Right lobe of liver (tissue), 6 donors: ENCODE measurements around the gene FOLR3. TPM values are rescaled to one million over a fixed set of nuclear protein-coding genes. Genes with fewer than 3 reads are reported as not detected.
A peak's percentile ranks its signal among the peaks of the same experiment; 100 is the strongest.

Experiments
- ATAC-seq, 4 donors: fragments of 200-7000 bp; cut with Tn5 transposase; one replicate each; pipeline ENCODE4 v1.9.1; 2020; ENCODE audit warnings: mild to moderate bottlenecking in 4 of 4, moderate library complexity in 4 of 4
- DNase-seq, 3 donors: peaks; one replicate each; pipeline ENCODE4 v3.0.0-alpha.2; 2020
- H3K27ac ChIP-seq, 3 donors: fragments of 200-600 bp; one replicate each; pipeline ENCODE4 v1.8.0; 2022
- H3K27me3 ChIP-seq, 2 donors: fragments of 200-600 bp; one replicate each; pipeline ENCODE4 v1.8.0; 2022
- H3K36me3 ChIP-seq, 4 donors: fragments of 200-600 bp; sonication (generic) in 1 of 4; one replicate each; pipeline versions ENCODE4 v1.5.1 to v1.8.0; 2017 to 2022; ENCODE audit warnings: control low read depth in 1 of 4
- H3K4me1 ChIP-seq, 4 donors: fragments of 200-600 bp; sonication (generic) in 1 of 4; one replicate each; pipeline versions ENCODE4 v1.5.1 to v1.8.0; 2017 to 2022; ENCODE audit warnings: control low read depth in 1 of 4
- H3K4me3 ChIP-seq, 3 donors: fragments of 200-600 bp; one replicate each; pipeline ENCODE4 v1.8.0; 2022
- H3K9me3 ChIP-seq, 4 donors: fragments of 200-600 bp; sonication (generic) in 1 of 4; one replicate each; pipeline versions ENCODE4 v1.5.1 to v1.8.0; 2017 to 2022; ENCODE audit warnings: control low read depth in 1 of 4
- CTCF ChIP-seq, 4 donors: fragments of 200-600 bp in 3 of 4; fragments of 450-650 bp in 1 of 4; IDR thresholded peaks; one replicate each; pipeline versions ENCODE4 v1.5.1 to v1.8.0; 2016 to 2022; ENCODE audit warnings: antibody characterized with exemption in 4 of 4, mild to moderate bottlenecking in 2 of 4
- POLR2A ChIP-seq: fragments of 450-650 bp; IDR thresholded peaks from one replicate; pipeline ENCODE4 v1.6.1; 2017; ENCODE audit warnings: antibody characterized with exemption, mild to moderate bottlenecking
- WGBS: methylation state at CpG from one replicate; pipeline ENCODE4 v1.1.6; 2018; ENCODE audit warnings: low coverage, low lambda C conversion rate; ENCODE audit not compliant: insufficient coverage; ENCODE audit errors: missing lambda C conversion rate; 5-methylcytosine and 5-hydroxymethylcytosine counted together
- intact Hi-C, 2 donors: fragments of 100-400 bp; cut with DNase I; formaldehyde crosslinking; loops; one replicate each; pipeline versions ENCODE4 v1.11.2 to v1.14.1; 2022
- total RNA-seq, 6 experiments: library from RNA; depleted of rRNA in 2 of 6; stranded (reverse); fragments of >200 nt in 2 of 6; fragmentation: NEBNext Ultra II Directional in 3 of 6; extraction: Animal tissue kit (Norgen Biotek cat#: 25700) in 3 of 6; gene quantifications; one replicate each; pipeline versions ENCODE4 v1.1.0 to v1.2.4, GENCODE V29; 2016 to 2023
- donor health status: DM: no; HTN: yes; CAD: no.
- donor health status: DM: no; HTN: no; CAD: no.
- donor health status: DM: no; HTN: no; CAD: no.
- donor health status: DM: no; HTN: yes; CAD: no.
- donor health status: DM: no; HTN: yes; CAD: no.

FOLR3 gene
- total RNA-seq, 6 experiments from 2014 or later, result 0.27 to 0.98 (median 0.75) TPM; not detected in 3

- intact Hi-C loops, result no loop called here
- TF ChIP-seq CTCF (IDR thresholded peaks at IDR 0.05), result no peak
- no peak for TF ChIP-seq POLR2A
- ATAC-seq (no peak), DNase-seq (no peak)
- no peak overlapping the region for H3K4me3 ChIP-seq
- H3K27me3 ChIP-seq, result no peaks in the 10 kb centered on the region
- no peak overlapping the region for H3K27ac ChIP-seq
- H3K36me3 ChIP-seq, result peaks cover 0 to 28% (median 13%) of the 10 kb centered on the region in 4 donors
- peaks cover 0 to 22% (median 14%) of the 10 kb centered on the region in 4 donors for H3K4me1 ChIP-seq
- no peaks in the 10 kb centered on the region for H3K9me3 ChIP-seq
- whole genome bisulfite sequencing, result 63% methylated on average over 1 of the region's 1 CpG
Measured at GRCh38 chr11:72100462-72100861, 35.1 kb upstream of the FOLR3 start.

- H3K4me1 ChIP-seq, result peaks cover 0 to 22% (median 14%) of the 10 kb centered on the region in 4 donors
- intact Hi-C loops, result no loop called here
- 23% methylated on average over 4 of the region's 4 CpGs for WGBS
- no peaks in the 10 kb centered on the region for H3K27me3 ChIP-seq
- ATAC-seq, result no peak
- no peaks in the 10 kb centered on the region for H3K9me3 ChIP-seq
- H3K27ac ChIP-seq, result peak overlapping the region; percentile 89 to 97 (median 96)
- DNase-seq, result no peak
- H3K4me3 ChIP-seq, result peak overlapping the region; percentile 83 to 99 (median 99)
- TF ChIP-seq CTCF (IDR thresholded peaks at IDR 0.05), result no peak
- H3K36me3 ChIP-seq, result peaks cover 0 to 23% (median 10%) of the 10 kb centered on the region in 4 donors
Measured at GRCh38 chr11:72102162-72102561, 33.4 kb upstream of the FOLR3 start.

- intact Hi-C loops, result no loop called here
- H3K27ac ChIP-seq, result peak overlapping the region; percentile 89 to 97 (median 96)
- DNase-seq (no peak), ATAC-seq (no peak)
- peak overlapping the region; percentile 83 to 99 (median 99) for H3K4me3 ChIP-seq
- no peaks in the 10 kb centered on the region for H3K9me3 ChIP-seq
- peaks cover 0 to 22% (median 14%) of the 10 kb centered on the region in 4 donors for H3K4me1 ChIP-seq
- no peaks in the 10 kb centered on the region for H3K27me3 ChIP-seq
- WGBS, result 0% methylated on average over 8 of the region's 9 CpGs
- TF ChIP-seq POLR2A, result no peak
- no peak for TF ChIP-seq CTCF (IDR thresholded peaks at IDR 0.05)
- peaks cover 0 to 19% (median 8%) of the 10 kb centered on the region in 4 donors for H3K36me3 ChIP-seq
Measured at GRCh38 chr11:72102631-72102945, 32.9 kb upstream of the FOLR3 start.

- Histone ChIP-seq H3K36me3 (peaks cover 0 to 15% (median 5%) of the 10 kb centered on the region in 4 donors), H3K4me1 (peaks cover 0 to 22% (median 14%) of the 10 kb centered on the region in 4 donors), H3K4me3 (peak within 1 kb of the TSS; percentile 83 to 99 (median 99)), H3K9me3 (no peaks in the 10 kb centered on the region), H3K27ac (peak within 1 kb of the TSS; percentile 89 to 97 (median 96)), H3K27me3 (no peaks in the 10 kb centered on the region)
- intact Hi-C loops, result no loop called here
- TF ChIP-seq POLR2A, result peak; percentile 81
- peak; percentile 5 to 46 (median 26) for TF ChIP-seq CTCF (IDR thresholded peaks at IDR 0.05)
- 11% methylated on average over 20 of the region's 64 CpGs for WGBS
- ATAC-seq, result peak; percentile 96 to 98 (median 97)
- DNase-seq, result peak; percentile 99
Measured at GRCh38 chr11:72102946-72103753, 32.4 kb upstream of the FOLR3 start, which contains the start of gene LAMTOR1. Gene LAMTOR1 (minus strand): TSS chr11:72103297. CDS start chr11:72103224, 73 bp downstream.
